Stimulated activated naive CD8-positive, alpha-beta T cell treated with anti-CD3 and anti-CD28 coated beads, Interleukin-15, amount 100 ng/mL, for 72 hours (primary cell): ENCODE measurements around the gene FAAP24.
"Not testable (repeated sequence)": the region's sequence is repeated elsewhere in the genome, so short reads cannot be mapped to it uniquely, and the experiment has no call there.

ENCODE experiments used
- ATAC-seq: fragments of 150-1000 bp; cut with Tn5 transposase; 2 replicates; pipeline ENCODE4 v1.10.0; 2021; ENCODE audit warnings: mild to moderate bottlenecking, moderate library complexity
- DNase-seq, 2 donors: peaks; one replicate each; pipeline ENCODE4 v3.0.0; 2021 to 2022
- H3K27ac Mint-ChIP-seq, 2 donors: one replicate each; pipeline ENCODE4 v1.8.0; 2022; ENCODE audit warnings: mild to moderate bottlenecking in 2 of 2, mixed read lengths in 2 of 2, moderate library complexity in 2 of 2
- H3K27me3 Mint-ChIP-seq: one replicate; pipeline ENCODE4 v1.8.0; 2022; ENCODE audit warnings: mixed read lengths
- H3K4me1 Mint-ChIP-seq: one replicate; pipeline ENCODE4 v1.8.0; 2022; ENCODE audit warnings: mild to moderate bottlenecking, mixed read lengths
- H3K4me3 Mint-ChIP-seq, 2 donors: one replicate each; pipeline ENCODE4 v1.8.0; 2022; ENCODE audit warnings: mild to moderate bottlenecking in 2 of 2, mixed read lengths in 2 of 2, moderate library complexity in 1 of 2
- H3K9me3 Mint-ChIP-seq, 2 donors: one replicate each; pipeline ENCODE4 v1.8.0; 2022; ENCODE audit warnings: mixed read lengths in 2 of 2

Gene FAAP24

GRCh38 chr19:32971715-32972540, at the start of gene FAAP24, which contains the start of gene CEP89:
Gene FAAP24, plus strand, starts transcription at chr19:32972242. Its CDS starts 955 bp downstream, at chr19:32973197.
Gene CEP89, minus strand, starts transcription at chr19:32971958. Its CDS starts 84 bp downstream, at chr19:32971874.
- Mint-ChIP-seq H3K27ac (peak within 1 kb of the TSS; percentile 97 to 98), H3K9me3 (no peaks in the 10 kb centered on the region), H3K4me3 (peak within 1 kb of the TSS; percentile 99), H3K4me1 (peaks cover 20% of the 10 kb centered on the region), H3K27me3 (no peaks in the 10 kb centered on the region)
- peak; percentile 96 to 99 for DNase-seq
- peak; percentile 99 for ATAC-seq

GRCh38 chr19:32924200-32924599, 47.8 kb upstream of the FAAP24 start:
- no peak overlapping the region for H3K4me3 Mint-ChIP-seq
- H3K27me3 Mint-ChIP-seq: no peaks in the 10 kb centered on the region
- peaks cover 10% of the 10 kb centered on the region for H3K4me1 Mint-ChIP-seq
- peak overlapping the region in 1 of 2 donors; percentile 44 for H3K27ac Mint-ChIP-seq
- no peak for DNase-seq
- peaks cover 5 to 11% of the 10 kb centered on the region in 2 donors for H3K9me3 Mint-ChIP-seq
- no peak for ATAC-seq

GRCh38 chr19:32928806-32929205, 43.2 kb upstream of the FAAP24 start:
- no peaks in the 10 kb centered on the region for H3K27me3 Mint-ChIP-seq
- H3K27ac Mint-ChIP-seq: no peak overlapping the region
- no peaks in the 10 kb centered on the region for H3K4me1 Mint-ChIP-seq
- H3K9me3 Mint-ChIP-seq: peaks cover 5 to 11% of the 10 kb centered on the region in 2 donors
- H3K4me3 Mint-ChIP-seq: no peak overlapping the region
- ATAC-seq: no peak
- no peak for DNase-seq

GRCh38 chr19:32930567-32930966, 41.5 kb upstream of the FAAP24 start:
- ATAC-seq (no peak), DNase-seq (no peak)
- no peaks in the 10 kb centered on the region for H3K27me3 Mint-ChIP-seq
- H3K9me3 Mint-ChIP-seq: peaks cover 5 to 11% of the 10 kb centered on the region in 2 donors
- peak overlapping the region in 1 of 2 donors; percentile 78 for H3K27ac Mint-ChIP-seq
- no peak overlapping the region for H3K4me3 Mint-ChIP-seq
- H3K4me1 Mint-ChIP-seq: no peaks in the 10 kb centered on the region

GRCh38 chr19:32933571-32933970, 38.5 kb upstream of the FAAP24 start:
- Mint-ChIP-seq H3K4me3 (no peak overlapping the region), H3K9me3 (peaks cover 0 to 4% of the 10 kb centered on the region in 2 donors), H3K27me3 (no peaks in the 10 kb centered on the region), H3K4me1 (no peaks in the 10 kb centered on the region), H3K27ac (no peak overlapping the region)
- no peak for ATAC-seq
- DNase-seq: no peak

GRCh38 chr19:32935629-32936028, 36.4 kb upstream of the FAAP24 start:
- ATAC-seq: no peak
- Mint-ChIP-seq H3K27me3 (no peaks in the 10 kb centered on the region), H3K4me3 (no peak overlapping the region), H3K9me3 (no peaks in the 10 kb centered on the region), H3K4me1 (no peaks in the 10 kb centered on the region), H3K27ac (no peak overlapping the region)
- no peak for DNase-seq

GRCh38 chr19:32936065-32936464, 36.0 kb upstream of the FAAP24 start:
- Mint-ChIP-seq H3K4me3 (no peak overlapping the region), H3K4me1 (no peaks in the 10 kb centered on the region), H3K27me3 (no peaks in the 10 kb centered on the region), H3K9me3 (no peaks in the 10 kb centered on the region), H3K27ac (no peak overlapping the region)
- ATAC-seq (no peak), DNase-seq (no peak)

- not testable (repeated sequence) for H3K27me3 Mint-ChIP-seq, ATAC-seq, H3K27ac Mint-ChIP-seq, H3K9me3 Mint-ChIP-seq, H3K4me3 Mint-ChIP-seq, H3K4me1 Mint-ChIP-seq, DNase-seq
These were observed 30.8 kb upstream of the FAAP24 start for GRCh38 chr19:32941273-32941672.

GRCh38 chr19:32945260-32945659, 26.8 kb upstream of the FAAP24 start:
- no peak for DNase-seq
- Mint-ChIP-seq H3K27ac (no peak overlapping the region), H3K27me3 (no peaks in the 10 kb centered on the region), H3K9me3 (peaks cover 0 to 11% of the 10 kb centered on the region in 2 donors), H3K4me3 (no peak overlapping the region), H3K4me1 (no peaks in the 10 kb centered on the region)
- ATAC-seq: no peak

GRCh38 chr19:32966750-32967149, 5.3 kb upstream of the FAAP24 start:
- ATAC-seq (no peak), DNase-seq (no peak)
- Mint-ChIP-seq H3K9me3 (no peaks in the 10 kb centered on the region), H3K4me3 (no peak overlapping the region), H3K27ac (peak overlapping the region in 1 of 2 donors; percentile 41), H3K4me1 (peaks cover 18% of the 10 kb centered on the region), H3K27me3 (no peaks in the 10 kb centered on the region)

GRCh38 chr19:32969549-32969948, 2.5 kb upstream of the FAAP24 start:
- no peaks in the 10 kb centered on the region for H3K9me3 Mint-ChIP-seq
- no peak overlapping the region for H3K27ac Mint-ChIP-seq
- H3K4me1 Mint-ChIP-seq: peaks cover 20% of the 10 kb centered on the region
- no peak overlapping the region for H3K4me3 Mint-ChIP-seq
- ATAC-seq: no peak
- no peak for DNase-seq
- no peaks in the 10 kb centered on the region for H3K27me3 Mint-ChIP-seq

GRCh38 chr19:32971012-32971595, 938 bp upstream of the FAAP24 start:
- DNase-seq: no peak
- no peaks in the 10 kb centered on the region for H3K27me3 Mint-ChIP-seq
- H3K4me3 Mint-ChIP-seq: peak overlapping the region; percentile 99
- peak overlapping the region; percentile 86 to 96 for H3K27ac Mint-ChIP-seq
- H3K9me3 Mint-ChIP-seq: no peaks in the 10 kb centered on the region
- ATAC-seq: no peak
- H3K4me1 Mint-ChIP-seq: peaks cover 20% of the 10 kb centered on the region

GRCh38 chr19:32976223-32976805, 4.3 kb downstream of the FAAP24 start:
- no peaks in the 10 kb centered on the region for H3K27me3 Mint-ChIP-seq
- DNase-seq: peak; percentile 58
- H3K9me3 Mint-ChIP-seq: no peaks in the 10 kb centered on the region
- H3K4me3 Mint-ChIP-seq: no peak overlapping the region
- H3K4me1 Mint-ChIP-seq: peaks cover 6% of the 10 kb centered on the region
- ATAC-seq: no peak
- H3K27ac Mint-ChIP-seq: peak overlapping the region in 1 of 2 donors; percentile 34

- Mint-ChIP-seq H3K27me3 (no peaks in the 10 kb centered on the region), H3K27ac (no peak overlapping the region), H3K9me3 (no peaks in the 10 kb centered on the region), H3K4me3 (no peak overlapping the region), H3K4me1 (no peaks in the 10 kb centered on the region)
- ATAC-seq: no peak
- DNase-seq: no peak
These were observed 5.2 kb downstream of the FAAP24 start for GRCh38 chr19:32977280-32977679.

GRCh38 chr19:32977813-32978212, 5.8 kb downstream of the FAAP24 start:
- not testable (repeated sequence) for H3K27me3 Mint-ChIP-seq

GRCh38 chr19:32979807-32980206, 7.8 kb downstream of the FAAP24 start:
- H3K9me3 Mint-ChIP-seq, DNase-seq, H3K4me1 Mint-ChIP-seq, ATAC-seq, H3K4me3 Mint-ChIP-seq, H3K27ac Mint-ChIP-seq, H3K27me3 Mint-ChIP-seq: not testable (repeated sequence)

More at GRCh38 chr19:32977813-32978212, 5.8 kb downstream of the FAAP24 start:
- H3K4me1 Mint-ChIP-seq, H3K4me3 Mint-ChIP-seq, ATAC-seq, H3K27ac Mint-ChIP-seq, H3K9me3 Mint-ChIP-seq, DNase-seq: not testable (repeated sequence)
